ENCODE measurements around the gene BST2.
"Not testable (repeated sequence)": the region's sequence is repeated elsewhere in the genome, so short reads cannot be mapped to it uniquely, and the experiment has no call there.

BST2 gene

DNA sequence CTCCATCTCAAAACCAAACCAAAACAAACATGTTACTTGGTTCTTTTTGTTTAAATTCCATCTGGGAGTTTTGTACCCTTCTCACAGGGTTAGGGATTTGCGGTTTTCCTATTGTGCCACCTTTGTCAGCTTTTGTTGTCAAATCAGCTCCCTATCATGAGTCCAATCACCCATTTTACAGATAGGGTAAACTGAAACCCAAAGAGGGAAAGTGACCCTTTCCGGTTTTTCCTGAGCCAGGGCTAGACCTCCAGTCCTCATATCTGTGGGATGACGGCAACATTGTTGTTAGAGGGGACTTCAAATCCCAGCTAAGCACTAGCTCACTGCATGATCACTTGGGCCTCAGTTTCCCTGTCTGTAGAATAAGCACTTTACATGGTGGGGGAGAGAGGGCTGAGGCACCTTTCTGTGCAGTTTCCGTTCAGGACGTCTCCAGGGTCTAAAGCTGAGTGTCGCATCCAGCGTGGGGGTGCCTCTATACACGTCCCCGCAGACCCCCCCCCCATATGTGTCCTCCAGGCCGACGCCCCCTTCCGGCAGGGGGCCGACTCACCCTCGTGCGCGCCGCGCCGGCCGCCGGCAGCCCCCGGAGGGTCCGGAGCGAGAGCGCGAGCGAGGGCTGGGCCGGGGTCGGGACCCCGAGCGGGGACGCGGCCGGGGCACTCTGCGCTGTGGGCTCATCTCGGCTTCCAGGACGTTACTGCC, 15.3 kb downstream of the BST2 start:
- DNase-seq (ENCODE audit: low read depth) = no peak

DNA sequence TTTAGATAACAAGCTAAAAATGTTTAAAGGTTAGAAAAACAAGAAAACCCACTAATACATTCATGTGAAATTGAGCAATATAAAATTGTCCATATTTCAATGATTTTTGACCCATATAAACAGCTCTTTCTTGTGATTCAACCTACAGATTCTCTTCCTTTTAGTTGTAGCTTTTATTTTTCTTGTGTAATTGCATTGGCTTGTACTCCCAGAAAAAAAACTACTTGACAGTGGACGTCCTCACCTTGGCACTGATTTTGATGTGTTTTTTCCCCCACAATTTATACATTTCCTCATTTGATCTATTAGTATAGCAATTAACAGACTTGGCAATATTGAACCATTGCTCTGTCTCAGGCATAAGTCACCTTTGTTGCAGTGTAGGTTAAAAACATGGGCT, 16.1 kb downstream of the BST2 start:
- no peak for DNase-seq (ENCODE audit: low read depth)

DNA sequence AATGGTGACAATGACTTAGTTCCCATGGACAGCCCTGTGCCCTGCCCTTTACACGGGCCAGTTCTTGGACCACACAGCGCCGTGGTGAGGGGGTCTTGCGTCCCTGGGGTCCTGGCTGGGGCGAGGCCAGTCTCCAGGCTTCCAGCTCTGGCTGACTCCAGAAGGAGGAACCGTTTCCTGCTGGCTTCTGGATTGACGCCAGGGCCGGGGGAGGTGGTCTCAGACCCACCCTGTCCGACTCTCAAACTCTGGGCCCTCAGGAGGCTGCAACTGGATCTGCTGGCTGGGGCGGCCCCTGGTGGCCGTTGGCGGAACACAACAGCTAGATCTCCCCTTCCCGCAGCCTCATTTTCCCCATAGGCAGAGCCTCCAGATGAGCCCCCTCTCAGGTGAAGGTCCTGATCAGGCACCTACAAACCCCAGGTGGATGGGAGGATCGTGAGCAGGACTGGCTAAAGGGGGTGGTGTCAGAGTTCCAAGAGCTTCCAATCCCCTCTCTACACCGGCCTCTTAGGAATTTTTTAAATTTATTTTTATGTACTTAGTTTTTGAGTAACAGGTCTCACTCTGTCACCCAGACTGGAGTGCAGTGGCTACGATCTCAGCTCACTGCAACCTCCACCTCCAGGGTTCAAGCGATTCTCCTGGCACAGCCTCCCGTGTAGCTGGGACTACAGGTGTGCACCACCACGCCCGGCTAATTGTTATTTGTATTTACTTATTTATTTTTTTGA, 19.4 kb downstream of the BST2 start:
- DNase-seq (ENCODE audit: low read depth) = peak; percentile 64

DNA sequence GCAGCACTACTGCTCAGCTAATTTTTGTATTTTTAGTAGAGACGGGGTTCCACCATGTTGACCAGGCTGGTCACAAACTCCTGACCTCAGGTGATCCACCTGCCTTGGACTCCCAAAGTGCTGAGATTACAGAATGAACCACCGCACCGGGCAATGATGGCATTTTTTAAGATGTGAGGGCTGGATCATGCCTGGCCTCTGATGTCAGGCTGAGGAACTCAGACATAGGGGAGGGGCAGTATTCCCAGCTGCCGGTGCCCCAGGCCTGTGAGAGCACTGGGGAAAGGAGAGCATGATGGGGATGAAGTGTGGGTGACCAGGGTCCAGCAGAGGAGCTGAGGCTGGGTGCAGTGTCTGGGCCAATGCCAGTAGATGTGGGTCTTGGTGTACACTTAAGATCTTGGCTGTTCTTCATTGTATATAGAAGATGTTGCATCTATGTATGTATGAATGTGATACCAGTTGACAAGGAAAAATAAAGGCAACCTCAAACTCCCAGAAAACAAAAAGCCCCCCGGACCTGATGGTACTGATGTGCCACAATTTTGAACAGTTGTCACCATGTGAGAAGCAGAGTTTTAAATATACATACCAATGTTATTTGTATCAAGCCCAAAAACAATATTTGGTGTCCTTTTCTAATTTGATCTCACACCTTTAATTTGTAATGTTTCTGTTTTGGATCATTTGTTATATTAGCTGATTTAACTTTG, 24.8 kb downstream of the BST2 start:
- DNase-seq (ENCODE audit: low read depth) = no peak

- DNase-seq (ENCODE audit: low read depth) = no peak
These were observed 26.2 kb downstream of the BST2 start for GRCh38 chr19:17379221-17379631.

GRCh38 chr19:17378271-17378670, 27.2 kb downstream of the BST2 start:
- no peak for DNase-seq (ENCODE audit: low read depth)

DNA sequence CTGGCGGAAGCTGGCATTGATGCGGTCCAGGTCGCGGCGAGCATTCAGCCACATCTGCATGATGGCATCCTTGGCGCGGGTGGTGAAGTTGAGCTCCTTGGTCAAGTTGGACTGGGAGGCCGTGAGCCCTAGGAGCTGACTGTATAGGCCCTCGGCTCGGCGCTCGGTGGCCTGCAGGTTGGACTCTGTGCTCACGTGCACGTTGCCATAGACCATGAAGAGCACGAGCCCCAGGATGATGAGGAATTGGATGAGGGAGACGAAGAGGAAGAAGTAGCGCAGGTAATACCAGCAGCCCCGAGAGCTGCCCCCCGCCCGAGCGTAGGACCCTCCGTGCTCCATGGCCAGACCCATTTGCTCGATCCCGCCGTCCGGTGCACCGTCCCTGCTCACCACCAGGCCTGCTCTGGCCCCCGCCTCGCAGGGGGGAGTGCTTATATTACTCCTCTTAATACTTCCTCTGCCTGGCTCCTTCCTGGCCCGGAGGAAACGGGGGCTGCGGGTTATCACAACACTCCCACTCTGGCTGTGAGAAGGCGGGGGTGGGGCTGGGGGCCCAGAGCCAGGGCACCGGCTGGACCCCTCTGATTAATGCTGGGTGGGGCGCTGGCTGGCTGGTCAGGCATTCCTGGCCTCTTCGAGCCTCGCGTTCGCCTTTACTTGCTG, 28.4 kb downstream of the BST2 start, which contains the start of gene PLVAP:
TSS of gene PLVAP (minus strand) at position 408 of the 666 bp plus-strand sequence. CDS start at position 354, 54 bp downstream.
- DNase-seq (ENCODE audit: low read depth) = no peak

DNA sequence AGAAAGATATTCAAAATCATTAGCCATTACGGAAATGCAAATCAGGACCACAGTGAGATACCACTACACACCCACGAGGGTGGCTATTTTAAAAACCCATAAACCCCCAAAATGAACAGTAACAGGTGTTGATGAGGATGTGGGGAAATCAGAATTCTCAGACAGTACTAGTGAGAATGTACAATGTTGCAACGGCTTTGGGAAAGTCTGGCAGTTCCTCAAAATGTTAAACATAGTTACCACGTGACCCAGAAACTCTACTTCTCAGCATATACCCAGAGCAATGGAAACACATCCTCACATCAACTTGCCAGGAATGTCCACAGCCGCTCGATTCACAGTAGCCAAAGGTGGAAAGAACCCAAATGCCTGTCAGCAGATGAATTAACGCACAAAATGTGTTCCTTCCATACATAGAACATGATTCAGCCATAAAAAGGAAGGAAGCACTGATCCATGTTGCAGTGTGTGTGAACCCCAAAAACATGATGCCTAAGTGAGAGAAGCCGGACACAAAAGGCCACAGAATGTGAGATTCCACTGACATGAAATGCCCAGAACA, 35.3 kb downstream of the BST2 start:
- no peak for DNase-seq (ENCODE audit: low read depth)

DNA sequence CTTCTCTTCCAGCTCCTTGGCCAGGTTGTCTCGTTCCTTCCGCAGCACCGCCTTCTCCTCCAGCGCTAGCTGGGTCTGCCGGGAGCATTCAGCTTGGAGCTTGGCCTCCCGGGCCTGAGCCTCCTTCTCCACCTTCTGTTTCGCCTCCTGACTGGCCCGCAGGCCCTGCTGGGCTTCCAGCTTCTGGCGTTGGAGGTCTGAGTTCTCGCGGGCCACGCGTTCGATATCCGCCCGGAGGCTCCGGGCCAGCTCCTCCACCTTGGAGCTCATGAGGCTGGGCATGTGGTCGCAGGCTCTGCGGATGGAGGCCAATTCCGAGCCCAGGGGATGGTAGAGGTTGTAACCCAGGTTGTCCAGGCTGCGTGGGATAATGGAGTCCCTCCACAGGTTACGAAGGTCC, 40.1 kb downstream of the BST2 start:
- no peak for DNase-seq (ENCODE audit: low read depth)

- DNase-seq (ENCODE audit: low read depth) = not testable (repeated sequence)
These were observed 41.4 kb downstream of the BST2 start for GRCh38 chr19:17363852-17364605.

- DNase-seq (ENCODE audit: low read depth) = no peak
These were observed 45.3 kb downstream of the BST2 start for GRCh38 chr19:17359905-17360800.

GRCh38 chr19:17358395-17358794, 47.0 kb downstream of the BST2 start:
- peak; percentile 62 for DNase-seq (ENCODE audit: low read depth)

GRCh38 chr19:17357724-17358123, 47.7 kb downstream of the BST2 start:
- DNase-seq (ENCODE audit: low read depth) = no peak

DNA sequence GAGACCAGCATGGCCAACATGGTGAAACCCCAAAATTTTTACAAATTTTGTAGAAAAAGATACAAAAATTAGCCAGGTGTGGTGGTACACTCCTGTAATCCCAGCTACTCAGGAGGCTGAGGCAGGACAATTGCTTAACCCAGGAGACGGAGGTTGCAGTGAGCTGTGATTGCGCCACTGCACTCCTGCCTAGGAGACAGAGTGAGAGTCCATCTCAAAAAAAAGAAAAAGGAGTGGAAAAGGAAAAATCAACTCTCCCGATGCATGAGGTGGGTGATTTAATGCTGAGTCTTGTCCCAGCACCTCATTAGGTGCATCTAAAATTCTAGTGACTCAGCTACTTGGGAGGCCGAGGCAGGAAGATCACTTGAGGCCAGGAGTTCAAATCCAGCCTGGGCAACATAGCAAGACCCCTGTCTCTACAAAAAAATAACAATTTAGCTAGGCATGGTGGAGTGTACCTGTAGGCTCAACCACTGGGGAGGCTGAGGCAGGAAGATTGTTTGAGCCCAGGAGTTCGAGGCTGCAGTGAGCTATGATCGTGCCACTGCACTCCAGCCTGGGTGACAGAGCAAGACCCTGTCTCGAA, 48.3 kb downstream of the BST2 start:
- DNase-seq (ENCODE audit: low read depth) = no peak

- DNase-seq (ENCODE audit: low read depth) = no peak
These were observed 52.0 kb downstream of the BST2 start for GRCh38 chr19:17353386-17353785.
